GM19035 (cell line): Measurements from ENCODE around the gene VPS13C.
A peak's percentile ranks its signal among the peaks of the same experiment; 100 is the strongest.

ENCODE experiments used
- ATAC-seq: cut with Tn5 transposase; IDR thresholded peaks from one replicate; pipeline ENCODE4 v1.9.1; 2021; ENCODE audit not compliant: unreplicated experiment

Gene VPS13C

GRCh38 chr15:61879219-61879618, 181.0 kb downstream of the VPS13C start:
- no peak for ATAC-seq

DNA sequence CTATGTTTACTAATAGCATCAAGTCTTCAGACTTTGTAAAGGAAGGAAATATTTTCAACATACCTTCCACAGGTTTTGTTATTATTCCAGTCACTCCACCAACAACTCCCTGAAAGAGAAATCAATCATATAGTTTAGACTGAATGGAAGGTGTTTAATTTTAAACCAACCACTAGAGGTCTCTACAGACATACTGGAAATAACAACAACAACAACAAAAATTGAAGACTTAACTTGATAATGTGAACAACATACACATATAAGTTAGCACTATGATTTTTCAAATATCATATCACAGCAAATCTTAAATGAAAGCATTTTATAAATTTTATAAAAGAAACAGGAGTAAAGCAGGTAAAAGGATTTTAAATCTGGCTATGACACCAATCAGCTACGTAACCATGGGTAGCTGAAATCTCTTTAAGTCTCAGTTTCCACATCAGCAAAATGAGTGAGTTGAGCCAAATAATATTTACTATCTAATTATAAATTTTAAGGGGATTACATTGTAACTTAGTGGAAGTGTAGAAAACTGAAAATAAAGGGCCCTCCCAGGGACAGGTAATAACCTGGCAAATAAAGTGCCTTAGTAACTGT, 188.2 kb downstream of the VPS13C start:
- ATAC-seq, result no peak

- no peak for ATAC-seq
These were observed 190.6 kb downstream of the VPS13C start for GRCh38 chr15:61869656-61870055.

DNA sequence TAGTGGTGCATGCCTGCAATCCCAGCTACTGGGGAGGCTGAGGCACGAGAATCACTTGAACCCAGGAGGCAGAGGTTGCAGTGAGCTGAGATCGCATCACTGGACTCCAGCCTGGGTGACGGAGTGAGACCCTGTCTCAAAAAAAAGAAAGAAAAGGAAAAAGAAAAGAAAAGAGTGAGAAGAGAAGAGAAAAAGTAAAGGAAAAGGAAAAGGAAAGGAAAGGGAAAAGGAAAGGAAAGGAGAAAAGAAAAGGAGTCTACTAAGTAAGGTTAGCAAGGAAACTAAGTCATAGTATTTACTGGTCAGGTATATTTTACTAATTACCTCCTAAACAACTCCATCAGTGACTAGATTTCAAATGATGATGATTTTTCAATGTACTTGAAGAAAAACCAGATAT, 198.3 kb downstream of the VPS13C start:
- no peak for ATAC-seq

DNA sequence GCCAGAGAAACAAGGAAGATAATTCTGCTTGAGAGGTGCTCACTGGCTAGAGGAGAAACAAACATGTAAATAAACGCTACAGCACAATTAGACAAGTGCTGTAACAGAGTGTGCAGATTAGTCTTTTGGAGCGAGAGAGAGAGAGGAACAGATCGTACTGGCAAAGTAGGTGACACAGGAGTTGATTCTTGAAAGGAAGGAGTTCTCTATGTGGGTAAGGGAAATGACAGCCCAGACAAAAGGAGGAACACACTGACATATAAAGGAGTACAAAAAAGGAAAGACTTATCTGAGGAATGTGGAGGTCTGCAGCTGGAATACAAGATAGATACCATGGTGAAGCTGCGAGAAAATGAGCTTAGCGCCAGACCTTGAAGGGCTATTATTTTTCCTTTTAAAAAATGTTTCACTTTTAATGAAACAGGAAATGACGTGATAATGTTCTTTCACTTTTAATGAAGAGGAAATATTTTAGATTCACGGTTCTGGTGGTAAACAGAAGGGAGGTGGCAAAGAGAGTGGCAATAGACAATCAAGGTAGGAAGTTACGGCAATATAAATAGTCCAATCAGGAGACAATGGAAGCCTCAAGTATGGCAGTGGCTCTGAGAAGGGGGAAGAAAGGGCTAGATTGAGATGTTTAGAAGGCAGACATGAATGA, 202.9 kb downstream of the VPS13C start:
- ATAC-seq, result no peak

- ATAC-seq, result no peak
These were observed 204.0 kb downstream of the VPS13C start for GRCh38 chr15:61856295-61856694.

- ATAC-seq, result no peak
These were observed 207.1 kb downstream of the VPS13C start for GRCh38 chr15:61853195-61853594.

DNA sequence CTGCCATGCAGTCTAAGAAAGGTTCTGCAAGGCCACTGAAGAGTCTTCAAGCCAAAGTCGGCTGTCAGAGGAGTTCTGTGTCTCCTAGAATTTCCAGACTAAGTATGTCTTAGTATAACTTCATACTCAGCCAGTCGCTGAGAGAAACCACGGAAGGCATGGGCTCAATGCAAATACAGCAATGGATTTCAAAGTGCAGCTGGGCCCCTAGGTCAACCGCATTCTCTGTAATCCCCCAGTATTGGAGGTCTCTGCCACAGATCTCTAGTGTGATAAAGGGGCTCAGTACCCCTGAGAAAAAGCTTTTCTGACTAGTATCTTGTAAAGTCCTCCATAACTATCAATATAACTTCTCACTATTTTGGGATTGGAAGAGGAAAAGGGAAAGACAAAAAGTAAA, 208.3 kb downstream of the VPS13C start:
- no peak for ATAC-seq

DNA sequence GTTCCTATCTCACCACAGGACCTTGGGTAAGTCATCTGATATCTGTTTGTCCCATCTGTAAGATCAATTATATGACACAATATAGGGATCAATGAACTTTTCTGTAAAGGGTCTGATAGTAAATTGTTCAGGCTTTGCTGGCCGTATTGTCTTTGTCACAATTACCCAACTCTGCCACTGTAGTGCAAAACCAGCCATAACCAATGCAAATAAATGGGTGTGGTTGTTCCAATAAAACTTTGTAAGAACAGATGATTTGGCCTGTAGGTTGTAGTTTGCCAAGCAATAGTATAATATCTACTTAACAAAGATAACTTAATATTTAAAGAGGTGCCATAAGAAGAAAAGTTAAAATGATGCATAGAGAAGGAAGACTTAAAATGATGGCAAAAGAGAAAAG, 210.8 kb downstream of the VPS13C start:
- no peak for ATAC-seq

GRCh38 chr15:61841466-61841865, 218.8 kb downstream of the VPS13C start:
- no peak for ATAC-seq

DNA sequence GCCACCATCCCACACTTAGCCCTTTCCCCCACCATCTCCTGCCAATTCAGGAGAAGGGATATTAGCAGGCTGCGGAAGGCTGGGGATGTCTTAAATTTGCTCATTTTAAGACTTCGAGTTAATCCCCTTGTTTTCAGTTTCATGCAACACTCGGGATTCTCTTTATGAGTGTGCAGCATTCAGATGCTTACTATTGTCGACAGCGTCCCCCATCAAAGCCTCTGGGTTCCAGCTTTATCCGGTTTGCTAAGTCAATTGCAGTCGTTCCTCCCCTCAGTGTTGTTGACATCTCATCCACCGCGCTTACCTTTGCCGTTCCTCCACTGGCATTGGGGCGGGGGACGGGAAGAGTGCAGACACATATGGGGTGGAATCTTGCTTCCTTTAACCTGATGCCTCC, 220.2 kb downstream of the VPS13C start:
- no peak for ATAC-seq

- no peak for ATAC-seq
These were observed 220.7 kb downstream of the VPS13C start for GRCh38 chr15:61839546-61839945.

- ATAC-seq, result no peak
These were observed 224.6 kb downstream of the VPS13C start for GRCh38 chr15:61835496-61836106.

DNA sequence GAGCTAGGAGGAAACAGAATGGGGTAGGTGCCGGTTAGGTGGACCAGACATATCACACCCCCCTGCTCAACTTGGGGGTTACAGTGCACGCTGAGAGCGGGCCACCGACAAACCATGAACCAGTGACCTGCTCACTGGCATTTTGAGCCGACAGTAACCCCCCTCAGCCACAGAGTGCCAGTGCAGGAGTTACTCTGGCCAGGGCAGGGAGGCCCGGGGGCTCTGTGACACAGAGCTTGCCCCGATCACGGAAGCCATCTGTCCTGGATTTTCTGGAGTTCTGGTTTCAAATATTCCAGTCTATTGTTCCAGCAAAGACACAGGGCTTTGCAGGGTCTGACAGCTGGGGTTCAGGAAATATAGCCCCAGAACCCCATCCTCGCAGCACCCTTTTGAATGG, 225.2 kb downstream of the VPS13C start:
- no peak for ATAC-seq

- peak; percentile 52 for ATAC-seq
These were observed 226.1 kb downstream of the VPS13C start for GRCh38 chr15:61834076-61834697.

DNA sequence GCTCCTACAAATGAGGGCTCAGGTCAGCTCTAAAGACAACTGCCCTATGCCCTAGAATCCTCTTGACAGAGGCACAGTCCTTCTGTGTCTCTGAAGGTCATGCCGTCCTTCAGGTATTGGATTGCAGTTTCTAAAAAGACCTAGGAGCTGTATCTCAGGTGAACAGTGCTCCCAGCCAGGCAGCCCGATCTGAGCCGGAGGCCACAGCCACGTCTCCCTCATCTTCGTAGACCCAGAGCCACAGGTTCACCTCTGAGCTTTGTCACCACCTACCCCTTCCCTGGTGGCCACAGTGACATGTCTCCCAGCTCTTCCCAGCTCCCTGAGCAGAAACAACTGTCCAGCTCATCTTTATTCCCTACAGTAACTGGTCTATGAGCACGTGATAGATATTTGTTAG, 228.0 kb downstream of the VPS13C start:
- ATAC-seq, result no peak

DNA sequence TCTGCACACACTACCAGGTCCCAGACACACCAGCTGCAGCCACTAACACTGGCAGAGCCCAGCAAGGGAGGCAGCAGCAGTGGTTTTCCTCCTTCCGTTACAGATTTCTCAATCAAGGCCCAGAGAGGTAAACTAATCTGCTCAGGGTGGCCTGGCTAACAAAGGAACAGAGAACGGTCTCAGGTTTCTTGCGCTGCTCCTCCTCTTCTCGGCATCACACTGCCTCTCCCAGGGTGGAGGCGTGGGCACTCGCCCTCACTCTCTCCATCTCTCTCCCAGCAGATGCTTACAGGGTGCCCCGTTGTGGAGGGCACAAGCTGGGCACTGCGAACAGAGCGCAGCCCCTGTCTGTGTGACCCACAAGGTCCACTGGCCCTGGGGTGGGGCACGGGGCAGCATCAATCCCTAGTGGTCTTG, 228.7 kb downstream of the VPS13C start:
- no peak for ATAC-seq

DNA sequence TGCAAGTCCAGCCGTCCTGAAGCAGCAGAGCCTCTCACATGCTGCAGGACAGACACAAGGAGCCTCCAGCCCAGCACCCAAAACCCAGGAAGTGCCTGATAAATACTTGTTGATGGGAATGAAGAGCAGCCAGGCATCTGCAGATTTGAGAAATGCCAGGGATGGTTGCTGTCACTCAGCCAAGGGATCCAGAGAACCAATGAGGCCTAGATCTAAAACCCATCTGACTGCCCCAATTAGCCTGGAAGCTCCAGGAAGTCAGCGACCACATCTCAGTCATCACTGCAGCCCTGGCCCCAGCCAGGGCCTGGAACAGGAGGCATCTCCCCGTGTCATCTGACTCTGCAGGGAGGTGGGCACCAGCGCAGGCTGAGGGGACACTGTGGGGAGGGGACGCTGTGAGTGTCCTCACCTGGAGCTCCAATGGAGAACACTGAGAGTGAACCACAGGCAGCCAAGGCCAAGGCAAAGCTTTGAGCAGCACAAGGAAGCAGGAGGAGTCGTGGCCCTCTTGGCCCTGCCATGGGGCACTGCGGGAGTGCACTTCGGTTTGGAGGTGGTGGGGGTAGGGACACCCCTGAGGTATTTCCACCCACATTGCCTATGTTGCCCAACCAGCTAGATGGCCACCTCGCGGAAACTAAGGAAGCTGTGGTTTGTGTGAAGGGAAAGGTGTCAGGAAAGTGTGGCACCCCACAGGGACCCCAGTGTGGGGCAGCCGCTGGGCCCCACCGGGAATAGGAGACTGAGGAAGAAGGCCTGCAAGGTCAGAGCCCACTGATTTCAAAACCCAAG, 229.5 kb downstream of the VPS13C start:
- no peak for ATAC-seq

DNA sequence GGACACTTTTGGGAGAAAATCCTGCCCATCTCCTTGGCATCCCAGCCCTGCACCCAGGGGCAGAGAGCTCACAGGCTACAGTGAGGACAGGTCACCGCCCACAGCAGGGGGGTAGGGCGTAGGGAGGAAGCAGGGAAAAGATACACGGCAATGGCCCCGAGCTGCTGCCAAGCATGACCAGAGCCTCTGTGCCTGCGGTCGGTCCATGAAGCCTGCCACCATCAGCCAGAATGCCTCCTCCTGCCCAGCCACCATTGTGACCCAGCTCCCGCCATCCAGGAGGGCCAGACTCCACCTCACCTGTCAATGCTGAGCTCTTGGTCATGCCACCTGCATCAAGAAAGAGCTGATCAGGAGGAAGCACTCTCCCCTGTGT, 230.7 kb downstream of the VPS13C start:
- ATAC-seq, result no peak

DNA sequence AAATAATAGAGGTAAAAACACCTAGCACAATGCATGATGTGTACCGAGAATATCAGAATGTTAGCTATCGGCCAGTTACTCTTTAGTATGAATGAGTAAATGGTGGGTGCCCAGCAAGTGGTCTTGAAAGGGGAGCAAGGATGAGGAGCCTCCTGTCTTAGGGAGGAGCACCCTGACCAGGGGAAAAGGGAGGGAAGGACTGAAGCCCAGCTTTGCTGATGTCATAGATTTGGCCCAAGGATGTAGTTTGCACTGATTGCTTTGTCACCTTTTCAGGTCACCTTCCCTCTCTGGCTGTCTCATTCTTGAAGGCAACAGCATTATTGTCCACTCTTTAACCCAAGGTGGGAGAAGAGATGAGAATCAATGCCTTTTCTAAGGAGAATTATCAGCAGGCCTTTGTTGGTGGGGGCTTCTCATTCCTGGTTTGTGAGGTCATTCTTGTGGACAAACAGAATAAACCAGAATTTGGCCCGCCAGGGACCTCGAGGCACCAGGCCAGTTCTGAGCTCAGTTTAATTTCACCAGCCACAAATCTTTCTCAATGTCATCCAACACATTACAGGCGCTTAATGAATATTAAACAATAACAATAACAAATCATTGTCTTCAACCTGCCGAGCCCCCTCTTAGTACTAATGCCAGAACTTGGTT, 231.3 kb downstream of the VPS13C start:
- ATAC-seq, result no peak

DNA sequence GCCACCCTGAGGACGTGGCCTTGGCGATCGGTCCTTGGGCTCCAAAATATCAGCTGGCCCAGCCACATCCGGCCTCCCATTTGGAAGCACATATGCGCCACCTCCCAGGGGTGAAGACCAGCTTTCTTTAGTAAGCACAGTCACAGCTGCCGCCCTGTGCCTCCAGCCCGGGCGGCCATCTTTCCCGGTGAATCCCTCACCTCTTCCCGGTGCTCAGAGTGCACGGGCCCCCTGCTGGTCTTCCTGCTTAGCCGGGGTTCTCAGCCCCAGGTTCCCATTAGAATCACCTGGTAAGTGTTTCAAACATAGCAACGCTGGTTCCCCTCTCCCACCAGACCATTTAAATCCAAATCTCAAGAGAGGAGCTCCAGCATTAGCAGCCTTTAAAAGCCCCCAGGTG, 232.2 kb downstream of the VPS13C start:
- ATAC-seq, result no peak
